HEK293T (cell line): ENCODE data around the gene TP53BP1.

Source experiments
- CTCF ChIA-PET: fragments of 350-600 bp; formaldehyde crosslinking; extraction: SDS; loops from one replicate; lab custom pipeline; 2021; ENCODE audit warnings: antibody characterized with exemption, inconsistent platforms; lab: Yijun Ruan, JAX
- POLR2A ChIA-PET: fragments of 350-600 bp; formaldehyde crosslinking; extraction: SDS; loops from one replicate; lab custom pipeline; 2020; ENCODE audit warnings: antibody characterized with exemption, inconsistent platforms; lab: Yijun Ruan, JAX
- DNase-seq: peaks from one replicate; pipeline ENCODE4 v3.0.0; 2012; ENCODE audit warnings: mixed read lengths; ENCODE audit errors: extremely low spot score
- ARNT ChIP-seq: fragments of 450-650 bp; IDR thresholded peaks from 2 replicates; pipeline ENCODE4 v1.6.1; 2017; ENCODE audit warnings: mild to moderate bottlenecking
- BHLHE40 ChIP-seq: fragments of 450-650 bp; IDR thresholded peaks from 2 replicates; pipeline ENCODE4 v1.6.1; 2016; ENCODE audit warnings: mild to moderate bottlenecking, moderate library complexity, borderline replicate concordance
- CTBP1 ChIP-seq: fragments of 450-650 bp; IDR thresholded peaks from 2 replicates; pipeline ENCODE4 v1.6.1; 2016; ENCODE audit warnings: borderline replicate concordance
- ELF4 ChIP-seq: fragments of 450-650 bp; IDR thresholded peaks from 2 replicates; pipeline ENCODE4 v1.6.1; 2017; ENCODE audit warnings: antibody characterized with exemption
- FOXA1 ChIP-seq: fragments of 450-650 bp; IDR thresholded peaks from 2 replicates; pipeline ENCODE4 v1.6.1; 2016; ENCODE audit warnings: mild to moderate bottlenecking
- FOXK2 ChIP-seq: fragments of 450-650 bp; IDR thresholded peaks from 2 replicates; pipeline ENCODE4 v1.6.1; 2016; ENCODE audit warnings: mild to moderate bottlenecking
- FOXM1 ChIP-seq: fragments of 450-650 bp; IDR thresholded peaks from 2 replicates; pipeline ENCODE4 v1.6.1; 2017; ENCODE audit warnings: mild to moderate bottlenecking, borderline replicate concordance
- HDGF ChIP-seq: fragments of 450-650 bp; IDR thresholded peaks from 2 replicates; pipeline ENCODE4 v1.6.1; 2017; ENCODE audit warnings: antibody characterized with exemption, borderline replicate concordance
- L3MBTL2 ChIP-seq: fragments of 450-650 bp; conservative IDR thresholded peaks from 2 replicates; pipeline ENCODE4 v1.6.1; 2016; ENCODE audit warnings: mild to moderate bottlenecking
- LEF1 ChIP-seq: fragments of 450-650 bp; IDR thresholded peaks from 2 replicates; pipeline ENCODE4 v1.6.1; 2017; ENCODE audit warnings: mild to moderate bottlenecking, borderline replicate concordance
- NFRKB ChIP-seq: fragments of 450-650 bp; IDR thresholded peaks from 2 replicates; pipeline ENCODE4 v1.6.1; 2016; ENCODE audit warnings: mild to moderate bottlenecking, moderate library complexity
- SP1 ChIP-seq: fragments of 450-650 bp; IDR thresholded peaks from 2 replicates; pipeline ENCODE4 v1.6.1; 2017
- SUZ12 ChIP-seq: fragments of 450-650 bp; IDR thresholded peaks from 2 replicates; pipeline ENCODE4 v1.6.1; 2016; ENCODE audit warnings: mild to moderate bottlenecking
- TARDBP ChIP-seq: fragments of 450-650 bp; IDR thresholded peaks from 2 replicates; pipeline ENCODE4 v1.6.1; 2016
- ZNF384 ChIP-seq: fragments of 450-650 bp; IDR thresholded peaks from 2 replicates; pipeline ENCODE4 v1.6.1; 2016
- TF ChIP-seq, protein P1 (sequence below): fragments of 450-650 bp; IDR thresholded peaks from 2 replicates; pipeline ENCODE4 v1.6.1; 2016

The TP53BP1 gene

GRCh38 chr15:43514241-43515057 lies 21.5 kb upstream of the TP53BP1 start:
- CTCF ChIA-PET, result interaction anchor here (1.0 to 1.6 kb wide), 5 partner anchors 13 to 73 kb away, joined by 3 to 7 read pairs (median 6); partner anchors contain the start of gene TP53BP1

DNA sequence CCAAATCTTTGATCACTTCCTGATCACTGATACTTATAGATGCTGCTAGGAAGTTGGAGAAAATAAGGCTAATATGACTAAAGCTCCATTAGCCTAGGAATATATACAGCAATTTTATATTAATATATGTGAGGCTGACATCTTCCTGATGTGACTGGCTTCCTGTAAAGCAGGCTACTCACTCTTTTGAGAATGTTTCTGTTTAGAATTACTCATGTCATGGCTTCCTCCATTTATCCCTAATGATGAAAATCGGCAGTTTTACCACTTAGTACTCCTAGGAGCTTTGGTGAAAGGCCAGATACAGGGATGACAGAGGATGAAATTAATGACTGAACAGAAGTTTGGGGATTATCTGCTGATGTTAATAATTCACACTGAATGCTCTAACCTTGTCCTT lies 20.6 kb upstream of the TP53BP1 start:
- CTCF ChIA-PET, result no interaction called here
- POLR2A ChIA-PET, result interaction anchor here (0.8 kb wide), 1 partner anchor 264 kb away, joined by 3 read pairs; the partner anchor contains the start of gene ELL3
- DNase-seq, result no peak
- TF ChIP-seq SUZ12, result no peak
- no peak for TF ChIP-seq LEF1
- TF ChIP-seq FOXK2, result no peak
- TF ChIP-seq HDGF, result no peak
- TF ChIP-seq NFRKB, result no peak

More at GRCh38 chr15:43514241-43515057, 21.5 kb upstream of the TP53BP1 start:
- POLR2A ChIA-PET, result interaction anchor here (0.8 kb wide), 1 partner anchor 263 kb away, joined by 3 read pairs; the partner anchor contains the start of gene ELL3
- no peak for DNase-seq
- TF ChIP-seq SP1 (no peak), SUZ12 (no peak), NFRKB (no peak), FOXK2 (no peak), ZNF384 (no peak), LEF1 (no peak), CTBP1 (no peak), FOXM1 (no peak), ARNT (no peak), ELF4 (no peak), HDGF (no peak), BHLHE40 (no peak), L3MBTL2 (no peak), TARDBP (no peak), FOXA1 (no peak)
- TF ChIP-seq, protein P1, sequence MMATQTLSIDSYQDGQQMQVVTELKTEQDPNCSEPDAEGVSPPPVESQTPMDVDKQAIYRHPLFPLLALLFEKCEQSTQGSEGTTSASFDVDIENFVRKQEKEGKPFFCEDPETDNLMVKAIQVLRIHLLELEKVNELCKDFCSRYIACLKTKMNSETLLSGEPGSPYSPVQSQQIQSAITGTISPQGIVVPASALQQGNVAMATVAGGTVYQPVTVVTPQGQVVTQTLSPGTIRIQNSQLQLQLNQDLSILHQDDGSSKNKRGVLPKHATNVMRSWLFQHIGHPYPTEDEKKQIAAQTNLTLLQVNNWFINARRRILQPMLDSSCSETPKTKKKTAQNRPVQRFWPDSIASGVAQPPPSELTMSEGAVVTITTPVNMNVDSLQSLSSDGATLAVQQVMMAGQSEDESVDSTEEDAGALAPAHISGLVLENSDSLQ, result no peak

GRCh38 chr15:43511012-43511885 lies 18.3 kb upstream of the TP53BP1 start:
- ChIA-PET CTCF (interaction anchor here (0.6 to 1.6 kb wide), 5 partner anchors 12 to 70 kb away, joined by 3 to 7 read pairs (median 5); partner anchors contain the start of gene TP53BP1), POLR2A (interaction anchor here (0.7 to 3.4 kb wide), 8 partner anchors 10 to 266 kb away, joined by 3 to 33 read pairs (median 5); partner anchors contain the start of genes ELL3 and TP53BP1)
- DNase-seq, result no peak
- TF ChIP-seq CTBP1, result no peak
- TF ChIP-seq ELF4, result no peak
- TF ChIP-seq ARNT, result no peak
- no peak for TF ChIP-seq FOXM1
- TF ChIP-seq FOXA1, result no peak
- TF ChIP-seq ZNF384, result no peak
- TF ChIP-seq, protein P1, result no peak
- no peak for TF ChIP-seq L3MBTL2
- no peak for TF ChIP-seq SP1
- no peak for TF ChIP-seq NFRKB
- TF ChIP-seq LEF1, result no peak
- TF ChIP-seq HDGF, result no peak
- no peak for TF ChIP-seq FOXK2
- TF ChIP-seq TARDBP, result no peak
- TF ChIP-seq SUZ12, result no peak
- no peak for TF ChIP-seq BHLHE40

GRCh38 chr15:43510200-43511011 lies 17.4 kb upstream of the TP53BP1 start:
- peak; percentile 92 for DNase-seq
- TF ChIP-seq FOXK2, result no peak
- TF ChIP-seq ZNF384, result no peak
- TF ChIP-seq SUZ12, result no peak
- 0 out of 2 replicates have a peak, but pooled peaks have one; percentile 39 for TF ChIP-seq HDGF
- TF ChIP-seq TARDBP, result no peak
- no peak for TF ChIP-seq LEF1
- TF ChIP-seq BHLHE40, result no peak
- no peak for TF ChIP-seq FOXA1
- no peak for TF ChIP-seq SP1
- TF ChIP-seq, protein P1, result peak; percentile 60
- TF ChIP-seq FOXM1, result no peak
- no peak for TF ChIP-seq ARNT
- TF ChIP-seq ELF4, result no peak
- TF ChIP-seq NFRKB, result no peak
- TF ChIP-seq L3MBTL2, result peak; percentile 58
- no peak for TF ChIP-seq CTBP1
- ChIA-PET POLR2A (interaction anchor here (0.6 to 3.4 kb wide), 12 partner anchors 9 to 267 kb away, joined by 3 to 33 read pairs (median 4); partner anchors contain the start of genes ELL3 and TP53BP1), CTCF (interaction anchor here (0.5 to 1.6 kb wide), 6 partner anchors 14 to 196 kb away, joined by 3 to 7 read pairs (median 4); partner anchors contain the start of gene TP53BP1)
